ENCODE measurements around the gene OSGEP.

GRCh38 chr14:20440882-20441281, 13.7 kb downstream of the OSGEP start:
- TF ChIP-seq, protein P1, sequence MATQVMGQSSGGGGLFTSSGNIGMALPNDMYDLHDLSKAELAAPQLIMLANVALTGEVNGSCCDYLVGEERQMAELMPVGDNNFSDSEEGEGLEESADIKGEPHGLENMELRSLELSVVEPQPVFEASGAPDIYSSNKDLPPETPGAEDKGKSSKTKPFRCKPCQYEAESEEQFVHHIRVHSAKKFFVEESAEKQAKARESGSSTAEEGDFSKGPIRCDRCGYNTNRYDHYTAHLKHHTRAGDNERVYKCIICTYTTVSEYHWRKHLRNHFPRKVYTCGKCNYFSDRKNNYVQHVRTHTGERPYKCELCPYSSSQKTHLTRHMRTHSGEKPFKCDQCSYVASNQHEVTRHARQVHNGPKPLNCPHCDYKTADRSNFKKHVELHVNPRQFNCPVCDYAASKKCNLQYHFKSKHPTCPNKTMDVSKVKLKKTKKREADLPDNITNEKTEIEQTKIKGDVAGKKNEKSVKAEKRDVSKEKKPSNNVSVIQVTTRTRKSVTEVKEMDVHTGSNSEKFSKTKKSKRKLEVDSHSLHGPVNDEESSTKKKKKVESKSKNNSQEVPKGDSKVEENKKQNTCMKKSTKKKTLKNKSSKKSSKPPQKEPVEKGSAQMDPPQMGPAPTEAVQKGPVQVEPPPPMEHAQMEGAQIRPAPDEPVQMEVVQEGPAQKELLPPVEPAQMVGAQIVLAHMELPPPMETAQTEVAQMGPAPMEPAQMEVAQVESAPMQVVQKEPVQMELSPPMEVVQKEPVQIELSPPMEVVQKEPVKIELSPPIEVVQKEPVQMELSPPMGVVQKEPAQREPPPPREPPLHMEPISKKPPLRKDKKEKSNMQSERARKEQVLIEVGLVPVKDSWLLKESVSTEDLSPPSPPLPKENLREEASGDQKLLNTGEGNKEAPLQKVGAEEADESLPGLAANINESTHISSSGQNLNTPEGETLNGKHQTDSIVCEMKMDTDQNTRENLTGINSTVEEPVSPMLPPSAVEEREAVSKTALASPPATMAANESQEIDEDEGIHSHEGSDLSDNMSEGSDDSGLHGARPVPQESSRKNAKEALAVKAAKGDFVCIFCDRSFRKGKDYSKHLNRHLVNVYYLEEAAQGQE (tag by site-specific recombination; IDR thresholded peaks at IDR 0.05) = no peak
- no peak for TF ChIP-seq SCRT1 (tag by site-specific recombination; IDR thresholded peaks at IDR 0.05; ENCODE audit: borderline replicate concordance)
- TF ChIP-seq, protein P2, sequence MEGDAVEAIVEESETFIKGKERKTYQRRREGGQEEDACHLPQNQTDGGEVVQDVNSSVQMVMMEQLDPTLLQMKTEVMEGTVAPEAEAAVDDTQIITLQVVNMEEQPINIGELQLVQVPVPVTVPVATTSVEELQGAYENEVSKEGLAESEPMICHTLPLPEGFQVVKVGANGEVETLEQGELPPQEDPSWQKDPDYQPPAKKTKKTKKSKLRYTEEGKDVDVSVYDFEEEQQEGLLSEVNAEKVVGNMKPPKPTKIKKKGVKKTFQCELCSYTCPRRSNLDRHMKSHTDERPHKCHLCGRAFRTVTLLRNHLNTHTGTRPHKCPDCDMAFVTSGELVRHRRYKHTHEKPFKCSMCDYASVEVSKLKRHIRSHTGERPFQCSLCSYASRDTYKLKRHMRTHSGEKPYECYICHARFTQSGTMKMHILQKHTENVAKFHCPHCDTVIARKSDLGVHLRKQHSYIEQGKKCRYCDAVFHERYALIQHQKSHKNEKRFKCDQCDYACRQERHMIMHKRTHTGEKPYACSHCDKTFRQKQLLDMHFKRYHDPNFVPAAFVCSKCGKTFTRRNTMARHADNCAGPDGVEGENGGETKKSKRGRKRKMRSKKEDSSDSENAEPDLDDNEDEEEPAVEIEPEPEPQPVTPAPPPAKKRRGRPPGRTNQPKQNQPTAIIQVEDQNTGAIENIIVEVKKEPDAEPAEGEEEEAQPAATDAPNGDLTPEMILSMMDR (tag by site-specific recombination; IDR thresholded peaks at IDR 0.05) = no peak
- TF ChIP-seq ZFP41 (tag by site-specific recombination; IDR thresholded peaks at IDR 0.05; ENCODE audit: borderline replicate concordance) = no peak
